H9 (cell line): Measurements from ENCODE around the gene TSPYL1. TPM values are rescaled to one million over a fixed set of nuclear protein-coding genes. Genes with fewer than 3 reads are reported as not detected.

Source experiments
- DNase-seq: peaks from one replicate; pipeline ENCODE4 v3.0.0-alpha.2; 2017
- H2AFZ ChIP-seq: one replicate; pipeline ENCODE4 v1.6.1; 2013; ENCODE audit warnings: mild to moderate bottlenecking, low read length, control low read depth, moderate library complexity
- H2AK5ac ChIP-seq: 2 replicates; pipeline ENCODE4 v1.6.1; 2013; ENCODE audit warnings: low read length, control low read depth, mixed read lengths; ENCODE audit not compliant: insufficient read length
- H2BK120ac ChIP-seq: one replicate; pipeline ENCODE4 v1.6.1; 2013; ENCODE audit warnings: low read depth, mild to moderate bottlenecking, low read length, control low read depth, inconsistent platforms; ENCODE audit not compliant: poor library complexity, severe bottlenecking
- H2BK12ac ChIP-seq: 2 replicates; pipeline ENCODE4 v1.6.1; 2013; ENCODE audit warnings: low read length, control low read depth, mixed read lengths, low read depth; ENCODE audit not compliant: insufficient read length
- H2BK15ac ChIP-seq: 2 replicates; pipeline ENCODE4 v1.6.1; 2013; ENCODE audit warnings: low read depth, low read length, control low read depth
- H2BK20ac ChIP-seq: one replicate; pipeline ENCODE4 v1.6.1; 2013; ENCODE audit warnings: low read depth, mild to moderate bottlenecking, low read length, control low read depth, inconsistent platforms; ENCODE audit not compliant: poor library complexity, severe bottlenecking
- H2BK5ac ChIP-seq: 2 replicates; pipeline ENCODE4 v1.6.1; 2013; ENCODE audit warnings: low read length, control low read depth, mixed read lengths; ENCODE audit not compliant: insufficient read length
- H3K14ac ChIP-seq: 2 replicates; pipeline ENCODE4 v1.6.1; 2013; ENCODE audit warnings: low read length, control low read depth; ENCODE audit not compliant: insufficient read depth
- H3K18ac ChIP-seq: 2 replicates; pipeline ENCODE4 v1.6.1; 2013; ENCODE audit warnings: low read depth, mild to moderate bottlenecking, mixed read lengths, low read length, control low read depth; ENCODE audit not compliant: insufficient read length
- H3K23ac ChIP-seq: 2 replicates; pipeline ENCODE4 v1.6.1; 2013; ENCODE audit warnings: low read length, control low read depth, mixed read lengths, low read depth; ENCODE audit not compliant: insufficient read length
- H3K23me2 ChIP-seq: 2 replicates; pipeline ENCODE4 v1.6.1; 2013; ENCODE audit warnings: low read depth, mild to moderate bottlenecking, mixed read lengths, low read length, control low read depth; ENCODE audit not compliant: insufficient read length, poor library complexity, severe bottlenecking
- H3K27ac ChIP-seq: 2 replicates; pipeline ENCODE4 v1.5.1; 2013; ENCODE audit warnings: low read length, control low read depth, mixed read lengths, low read depth; ENCODE audit not compliant: insufficient read length
- H3K27me3 ChIP-seq: 2 replicates; pipeline ENCODE4 v1.6.1; 2013; ENCODE audit warnings: low read length, control low read depth, inconsistent platforms; ENCODE audit not compliant: insufficient read depth
- H3K4ac ChIP-seq: 2 replicates; pipeline ENCODE4 v1.6.1; 2013; ENCODE audit warnings: low read depth, mild to moderate bottlenecking, control low read depth, inconsistent platforms, low read length, moderate library complexity
- H3K4me1 ChIP-seq: 2 replicates; pipeline ENCODE4 v1.6.1; 2013; ENCODE audit warnings: low read length, control low read depth, inconsistent platforms; ENCODE audit not compliant: insufficient read depth
- H3K4me2 ChIP-seq: 2 replicates; pipeline ENCODE4 v1.6.1; 2013; ENCODE audit warnings: low read length, control low read depth, mixed read lengths; ENCODE audit not compliant: insufficient read length, insufficient read depth
- H3K56ac ChIP-seq: 2 replicates; pipeline ENCODE4 v1.6.1; 2013; ENCODE audit warnings: low read depth, mild to moderate bottlenecking, mixed read lengths, low read length, control low read depth; ENCODE audit not compliant: insufficient read length
- H3K79me1 ChIP-seq: 2 replicates; pipeline ENCODE4 v1.6.1; 2013; ENCODE audit warnings: low read depth, mild to moderate bottlenecking, moderate library complexity, low read length, control low read depth, inconsistent platforms; ENCODE audit not compliant: insufficient read depth, poor library complexity, severe bottlenecking
- H3K79me2 ChIP-seq: 2 replicates; pipeline ENCODE4 v1.6.1; 2013; ENCODE audit warnings: low read length, control low read depth, inconsistent platforms; ENCODE audit not compliant: insufficient read depth
- H3K9ac ChIP-seq: 2 replicates; pipeline ENCODE4 v1.6.1; 2013; ENCODE audit warnings: low read length, control low read depth, mixed read lengths; ENCODE audit not compliant: insufficient read length; ENCODE audit errors: extremely low read depth
- H3K9me3 ChIP-seq: one replicate; pipeline ENCODE4 v1.6.1; 2013; ENCODE audit warnings: low read depth, low read length, inconsistent platforms; ENCODE audit not compliant: control insufficient read depth
- H3T11ph ChIP-seq: one replicate; pipeline ENCODE4 v1.6.1; 2013; ENCODE audit warnings: mild to moderate bottlenecking, low read length, control low read depth, inconsistent platforms
- H4K20me1 ChIP-seq: one replicate; pipeline ENCODE4 v1.6.1; 2013; ENCODE audit not compliant: control insufficient read depth, insufficient read length, insufficient read depth
- H4K5ac ChIP-seq: 2 replicates; pipeline ENCODE4 v1.6.1; 2013; ENCODE audit warnings: low read depth, mild to moderate bottlenecking, mixed read lengths, low read length, control low read depth; ENCODE audit not compliant: insufficient read length
- H4K8ac ChIP-seq: replicated peaks from 2 replicates; pipeline ENCODE4 v1.6.1; 2013; ENCODE audit warnings: low read length, control low read depth, mixed read lengths, low read depth; ENCODE audit not compliant: insufficient read length
- H4K91ac ChIP-seq: 2 replicates; pipeline ENCODE4 v1.6.1; 2013; ENCODE audit warnings: low read depth, mild to moderate bottlenecking, moderate library complexity, mixed read lengths, low read length, control low read depth; ENCODE audit not compliant: insufficient read length
- H3K27ac Mint-ChIP-seq, 3 experiments: 2 replicates in 2 of 3; 3 replicates in 1 of 3; pipeline ENCODE4 v1.8.0; 2020 to 2021; ENCODE audit warnings: mixed read lengths in 3 of 3, mild to moderate bottlenecking in 1 of 3, moderate library complexity in 1 of 3
- H3K27me3 Mint-ChIP-seq: 2 replicates; pipeline ENCODE4 v1.8.0; 2021; ENCODE audit warnings: low read depth, mild to moderate bottlenecking, moderate library complexity, mixed read lengths
- H3K36me3 Mint-ChIP-seq, 3 experiments: 2 replicates in 2 of 3; 3 replicates in 1 of 3; pipeline ENCODE4 v1.8.0; 2020 to 2021; ENCODE audit warnings: low read depth in 3 of 3, mixed read lengths in 3 of 3; ENCODE audit not compliant: insufficient read depth in 1 of 3
- H3K4me1 Mint-ChIP-seq, 2 experiments: 2 replicates each; pipeline ENCODE4 v1.8.0; 2020; ENCODE audit warnings: mixed read lengths in 2 of 2
- H3K4me3 Mint-ChIP-seq, 2 experiments: 2 replicates in 1 of 2; 3 replicates in 1 of 2; pipeline ENCODE4 v1.8.0; 2020 to 2021; ENCODE audit warnings: mild to moderate bottlenecking in 2 of 2, mixed read lengths in 2 of 2, moderate library complexity in 1 of 2
- H3K9me3 Mint-ChIP-seq, 2 experiments: 2 replicates in 1 of 2; 3 replicates in 1 of 2; pipeline ENCODE4 v1.8.0; 2020; ENCODE audit warnings: mild to moderate bottlenecking in 2 of 2, mixed read lengths in 2 of 2, moderate library complexity in 1 of 2
- CTCF ChIP-seq: fragments of 200-600 bp; sonication (generic); conservative IDR thresholded peaks from 3 replicates; pipeline ENCODE4 v1.8.0; 2021; ENCODE audit warnings: antibody characterized with exemption, mild to moderate bottlenecking
- WGBS: extraction: QIAGEN DNeasy Blood & Tissue Kit; methylation state at CpG from one replicate; pipeline ENCODE4 v1.1.7; 2013; ENCODE audit warnings: missing lambda C conversion rate, low lambda C conversion rate, mixed read lengths; ENCODE audit not compliant: insufficient read length; ENCODE audit errors: extremely low coverage; 5-methylcytosine and 5-hydroxymethylcytosine counted together
- total RNA-seq: library from RNA; stranded (reverse); gene quantifications from 2 replicates; pipeline ENCODE4 v1.2.1, GENCODE V29; 2021

Gene TSPYL1
- total RNA-seq, 1 experiment from 2014 or later, result 75.3 TPM

GRCh38 chr6:116253505-116254296 lies 26.0 kb downstream of the TSPYL1 start, which contains the start of gene TSPYL4:
TSS of gene TSPYL4 (minus strand) at chr6:116254075. CDS start at chr6:116254008, 67 bp downstream.
- no peak within 1 kb of the TSS for H3K27ac ChIP-seq
- WGBS, result no CpG with 5 or more reads among the region's 53 CpGs
- H2AFZ ChIP-seq, result peak within 1 kb of the TSS; percentile 2
- peak within 1 kb of the TSS; percentile 96 for H3K9ac ChIP-seq
- peak within 1 kb of the TSS; percentile 43 for H3K18ac ChIP-seq
- H4K8ac ChIP-seq, result no peak within 1 kb of the TSS
- H4K5ac ChIP-seq, result no peak within 1 kb of the TSS
- H4K20me1 ChIP-seq, result no peaks in the 10 kb centered on the region
- H3T11ph ChIP-seq, result peak within 1 kb of the TSS; percentile 96
- no peaks in the 10 kb centered on the region for H3K27me3 Mint-ChIP-seq
- no peak within 1 kb of the TSS for H2BK5ac ChIP-seq
- no peak within 1 kb of the TSS for H4K91ac ChIP-seq
- peak within 1 kb of the TSS; percentile 75 for H3K4me2 ChIP-seq
- H3K79me1 ChIP-seq, result no peaks in the 10 kb centered on the region
- H3K4me1 ChIP-seq, result peaks cover 10% of the 10 kb centered on the region; the same call in 1 of the 2 replicates
- H3K4ac ChIP-seq, result no peak within 1 kb of the TSS; the same call in 1 of the 2 replicates
- TF ChIP-seq CTCF, result no peak
- no peak within 1 kb of the TSS for H2AK5ac ChIP-seq
- no peak within 1 kb of the TSS for H3K23ac ChIP-seq
- no peak within 1 kb of the TSS for H3K27ac Mint-ChIP-seq
- H2BK12ac ChIP-seq, result no peak within 1 kb of the TSS
- peak within 1 kb of the TSS; percentile 84 for H3K14ac ChIP-seq
- H3K4me1 Mint-ChIP-seq, result peaks cover 26 to 28% of the 10 kb centered on the region in 2 experiments
- DNase-seq, result peak; percentile 96
- no peaks in the 10 kb centered on the region for H3K27me3 ChIP-seq
- H3K56ac ChIP-seq, result no peak within 1 kb of the TSS
- peak within 1 kb of the TSS; percentile 53 for H2BK120ac ChIP-seq
- no peaks in the 10 kb centered on the region for H3K9me3 Mint-ChIP-seq
- no peaks in the 10 kb centered on the region for H3K9me3 ChIP-seq
- no peak within 1 kb of the TSS for H2BK20ac ChIP-seq
- no peak within 1 kb of the TSS for H3K4me3 Mint-ChIP-seq
- peaks cover 4 to 12% (median 6%) of the 10 kb centered on the region in 3 experiments; a peak in 4 of 7 replicates for H3K36me3 Mint-ChIP-seq
- H3K23me2 ChIP-seq, result peaks cover 9% of the 10 kb centered on the region
- peaks cover 3% of the 10 kb centered on the region; the same call in 1 of the 2 replicates for H3K79me2 ChIP-seq
- no peak within 1 kb of the TSS for H2BK15ac ChIP-seq
